ENCODE data around the gene FAM210A.

DNA sequence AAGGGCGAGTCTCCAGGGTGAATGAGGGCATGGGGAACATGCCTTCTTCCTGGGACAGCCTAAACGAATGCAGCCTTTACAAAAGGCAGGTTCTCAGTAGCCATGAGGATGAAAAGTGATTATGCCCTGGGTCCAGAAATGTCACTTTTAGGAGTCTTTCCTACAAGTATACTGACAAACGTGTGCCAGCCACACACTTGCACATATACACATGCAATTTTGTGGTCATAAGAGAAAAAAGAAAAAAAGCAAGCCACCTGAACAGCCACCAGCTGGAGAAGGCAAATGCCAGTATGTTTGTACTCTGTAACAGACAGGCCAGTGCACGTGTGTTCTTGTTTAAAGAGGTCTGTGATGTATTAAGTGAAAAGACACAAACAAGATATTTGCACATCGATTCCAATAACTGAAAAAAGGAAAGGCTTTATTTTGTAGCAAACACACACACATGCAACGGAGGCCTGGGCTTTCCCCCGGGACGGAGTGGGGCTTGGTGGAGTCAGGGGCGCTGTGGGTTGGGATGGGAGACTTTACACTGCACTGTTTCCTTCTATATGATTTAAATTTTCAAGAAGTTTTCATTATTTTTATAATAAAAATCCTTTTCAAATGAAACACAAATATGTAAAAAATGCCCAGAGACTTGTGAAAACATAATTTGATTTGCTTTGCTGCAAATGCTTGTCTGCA, 108.4 kb downstream of the FAM210A start:
- TF ChIP-seq, protein P1, sequence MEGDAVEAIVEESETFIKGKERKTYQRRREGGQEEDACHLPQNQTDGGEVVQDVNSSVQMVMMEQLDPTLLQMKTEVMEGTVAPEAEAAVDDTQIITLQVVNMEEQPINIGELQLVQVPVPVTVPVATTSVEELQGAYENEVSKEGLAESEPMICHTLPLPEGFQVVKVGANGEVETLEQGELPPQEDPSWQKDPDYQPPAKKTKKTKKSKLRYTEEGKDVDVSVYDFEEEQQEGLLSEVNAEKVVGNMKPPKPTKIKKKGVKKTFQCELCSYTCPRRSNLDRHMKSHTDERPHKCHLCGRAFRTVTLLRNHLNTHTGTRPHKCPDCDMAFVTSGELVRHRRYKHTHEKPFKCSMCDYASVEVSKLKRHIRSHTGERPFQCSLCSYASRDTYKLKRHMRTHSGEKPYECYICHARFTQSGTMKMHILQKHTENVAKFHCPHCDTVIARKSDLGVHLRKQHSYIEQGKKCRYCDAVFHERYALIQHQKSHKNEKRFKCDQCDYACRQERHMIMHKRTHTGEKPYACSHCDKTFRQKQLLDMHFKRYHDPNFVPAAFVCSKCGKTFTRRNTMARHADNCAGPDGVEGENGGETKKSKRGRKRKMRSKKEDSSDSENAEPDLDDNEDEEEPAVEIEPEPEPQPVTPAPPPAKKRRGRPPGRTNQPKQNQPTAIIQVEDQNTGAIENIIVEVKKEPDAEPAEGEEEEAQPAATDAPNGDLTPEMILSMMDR (IDR thresholded peaks at IDR 0.05) = no peak
- no peak for TF ChIP-seq POLR2A (IDR thresholded peaks at IDR 0.05)
